GM04504 (cell line): ENCODE data around the gene CD300LG.
"Not testable (repeated sequence)": the region's sequence is repeated elsewhere in the genome, so short reads cannot be mapped to it uniquely, and the experiment has no call there.

Experiments used
- DNase-seq: peaks from one replicate; pipeline ENCODE4 v3.0.0-alpha.2; 2012; ENCODE audit warnings: low read depth

The CD300LG gene

GRCh38 chr17:43855061-43855460 is 8.1 kb downstream of the CD300LG start:
- DNase-seq: no peak

DNA sequence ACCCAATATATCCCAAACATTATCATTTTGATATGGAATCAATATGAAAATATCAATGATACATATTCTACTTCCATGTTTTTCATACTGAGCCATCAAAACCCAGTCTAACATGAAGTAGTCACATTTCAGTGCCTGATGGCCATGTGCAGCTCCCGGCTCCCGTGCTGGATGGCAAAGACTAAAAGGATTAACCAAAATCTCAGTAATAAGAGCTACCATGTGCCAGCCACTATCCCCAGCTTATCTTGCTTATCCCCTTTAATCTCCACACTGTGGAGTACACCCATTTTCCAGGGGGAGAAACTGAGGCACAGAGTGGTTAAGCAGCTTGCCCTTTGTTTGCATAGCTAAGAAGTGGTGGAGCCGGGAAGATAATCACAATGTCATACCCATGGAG is 9.2 kb downstream of the CD300LG start:
- no peak for DNase-seq

- no peak for DNase-seq
These were observed 10.2 kb downstream of the CD300LG start for GRCh38 chr17:43857141-43857540.

DNA sequence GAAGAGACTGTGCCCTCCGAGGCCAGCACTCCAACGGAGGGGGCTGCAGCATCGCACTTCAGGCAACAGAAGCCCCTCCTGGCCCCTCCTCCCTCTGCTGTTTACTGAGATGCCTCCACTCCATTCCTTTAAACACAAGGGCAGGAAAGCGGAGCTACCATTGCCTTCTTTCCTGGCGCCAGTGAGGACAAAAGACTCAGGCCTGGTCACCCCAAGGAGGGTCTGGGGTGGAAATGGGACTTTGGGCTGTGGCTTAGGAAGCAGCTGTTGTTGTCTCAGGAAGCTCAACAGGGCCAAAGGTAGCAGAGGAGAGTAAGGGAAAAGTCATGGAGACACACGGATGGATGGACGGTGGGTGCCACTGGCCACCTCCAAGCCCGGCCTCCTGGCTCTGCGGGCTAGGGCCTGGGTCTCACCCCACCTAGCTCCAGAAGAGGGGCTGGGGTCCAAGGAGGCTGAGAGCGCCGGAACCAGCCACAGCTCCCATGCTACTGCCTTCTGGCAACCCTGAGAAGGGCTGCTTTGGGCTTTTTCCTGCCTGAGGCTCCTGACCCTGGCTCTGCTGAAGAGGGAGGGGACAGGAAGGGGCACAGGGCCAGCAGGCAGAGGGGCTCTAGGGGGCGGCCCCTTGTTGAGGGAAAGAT is 11.1 kb downstream of the CD300LG start:
- no peak for DNase-seq

GRCh38 chr17:43860077-43860725 is 13.2 kb downstream of the CD300LG start:
- no peak for DNase-seq

- no peak for DNase-seq
These were observed 14.1 kb downstream of the CD300LG start for GRCh38 chr17:43860927-43861622.

DNA sequence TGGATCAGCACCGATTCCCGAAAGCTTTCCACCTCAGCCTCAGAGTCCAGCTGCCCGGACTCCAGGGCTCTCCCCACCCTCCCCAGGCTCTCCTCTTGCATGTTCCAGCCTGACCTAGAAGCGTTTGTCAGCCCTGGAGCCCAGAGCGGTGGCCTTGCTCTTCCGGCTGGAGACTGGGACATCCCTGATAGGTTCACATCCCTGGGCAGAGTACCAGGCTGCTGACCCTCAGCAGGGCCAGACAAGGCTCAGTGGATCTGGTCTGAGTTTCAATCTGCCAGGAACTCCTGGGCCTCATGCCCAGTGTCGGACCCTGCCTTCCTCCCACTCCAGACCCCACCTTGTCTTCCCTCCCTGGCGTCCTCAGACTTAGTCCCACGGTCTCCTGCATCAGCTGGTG is 15.0 kb downstream of the CD300LG start:
- no peak for DNase-seq

GRCh38 chr17:43864161-43864984 is 17.4 kb downstream of the CD300LG start:
- DNase-seq: no peak

DNA sequence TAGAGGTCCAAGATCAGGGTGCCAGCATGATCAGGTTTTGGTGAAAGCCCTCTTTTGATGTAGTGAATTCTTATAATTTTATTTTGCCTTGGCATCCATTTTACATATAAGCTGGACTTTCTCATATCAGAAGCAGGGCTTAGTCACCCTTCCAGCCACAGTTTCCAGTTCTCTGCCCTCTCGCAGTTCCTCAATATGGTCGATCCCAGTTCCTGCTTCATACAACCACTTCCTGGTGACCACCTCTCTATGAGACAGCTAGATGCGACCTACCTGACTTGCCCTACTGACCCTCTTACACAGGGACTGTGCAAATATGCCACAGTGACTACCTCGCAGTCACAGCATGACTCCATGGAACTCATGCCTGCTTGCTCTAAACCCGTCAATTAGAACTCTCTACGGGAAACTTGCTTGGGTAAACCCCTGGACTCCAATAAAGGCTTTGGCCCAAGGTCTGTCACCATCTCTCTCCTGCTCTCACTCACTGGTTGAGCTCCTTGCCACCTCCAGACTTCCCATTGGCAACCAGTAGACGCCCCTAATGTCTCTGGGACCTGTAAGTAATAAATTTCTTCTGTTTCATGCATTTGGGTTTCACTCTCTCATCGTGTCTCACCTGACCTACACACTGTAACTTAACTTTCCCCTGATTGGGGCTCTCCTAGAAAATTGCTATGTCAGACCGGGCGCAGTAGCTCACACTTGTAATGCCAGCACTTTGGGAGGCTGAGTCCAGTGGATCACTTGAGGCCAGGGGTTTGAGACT is 21.4 kb downstream of the CD300LG start:
- no peak for DNase-seq

- DNase-seq: not testable (repeated sequence)
These were observed 22.1 kb downstream of the CD300LG start for GRCh38 chr17:43869031-43869430.

DNA sequence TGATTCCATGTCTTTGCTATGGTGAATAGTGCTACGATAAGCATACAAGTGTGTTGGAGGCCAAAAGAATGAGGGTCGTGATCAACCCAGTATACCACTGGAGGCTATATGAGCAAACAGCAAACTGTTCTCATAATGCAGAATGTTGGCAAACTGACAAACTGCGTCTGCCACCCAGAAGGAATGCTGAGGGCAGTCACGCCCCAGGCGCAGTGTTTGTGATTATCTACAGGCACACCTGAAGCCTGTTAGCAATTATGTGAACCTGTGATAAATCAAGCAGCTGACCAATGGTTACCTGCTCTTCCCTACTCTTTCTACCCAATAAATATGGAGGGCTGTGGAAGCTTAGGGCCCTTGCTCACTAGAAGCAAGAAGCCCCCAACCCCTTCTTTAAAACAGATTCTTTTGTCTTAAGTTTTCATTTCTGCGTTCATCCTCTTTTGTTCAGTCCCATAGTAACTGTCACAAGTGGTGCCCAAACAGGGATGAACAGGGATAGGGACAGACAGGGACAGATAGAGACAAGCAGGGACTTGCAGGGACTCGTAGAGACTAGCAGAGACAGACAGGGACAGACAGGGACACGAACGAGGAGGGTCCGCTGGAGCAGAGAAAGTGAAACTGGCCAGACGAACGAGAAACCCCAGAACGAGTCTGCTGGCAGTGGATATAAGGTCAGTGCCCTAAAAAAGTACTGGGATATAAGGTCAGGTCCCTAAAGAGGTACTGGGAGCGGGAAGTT is 25.1 kb downstream of the CD300LG start:
- DNase-seq: no peak

GRCh38 chr17:43873091-43873490 is 26.1 kb downstream of the CD300LG start:
- DNase-seq: no peak

DNA sequence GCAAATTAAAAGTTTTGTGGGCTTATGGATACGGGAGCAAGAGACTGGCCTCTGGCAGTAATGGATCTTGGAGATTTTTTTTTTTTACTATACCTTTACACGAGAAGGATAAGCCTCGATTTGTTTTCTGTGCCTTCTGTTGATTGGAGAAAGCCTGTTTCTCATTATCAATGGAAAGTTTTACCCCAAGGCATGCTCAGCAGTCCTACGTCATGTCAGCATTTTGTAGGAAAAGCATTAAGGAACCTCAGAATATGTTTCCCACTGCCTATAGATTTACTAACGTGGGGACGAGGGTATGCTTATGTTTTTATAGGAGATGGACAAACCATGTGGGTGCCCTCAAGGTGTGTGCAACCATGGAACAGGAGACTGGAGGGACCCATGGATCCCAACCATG is 26.8 kb downstream of the CD300LG start:
- no peak for DNase-seq

- no peak for DNase-seq
These were observed 27.3 kb downstream of the CD300LG start for GRCh38 chr17:43874293-43874692.

- DNase-seq: no peak
These were observed 28.6 kb downstream of the CD300LG start for GRCh38 chr17:43875476-43876147.

DNA sequence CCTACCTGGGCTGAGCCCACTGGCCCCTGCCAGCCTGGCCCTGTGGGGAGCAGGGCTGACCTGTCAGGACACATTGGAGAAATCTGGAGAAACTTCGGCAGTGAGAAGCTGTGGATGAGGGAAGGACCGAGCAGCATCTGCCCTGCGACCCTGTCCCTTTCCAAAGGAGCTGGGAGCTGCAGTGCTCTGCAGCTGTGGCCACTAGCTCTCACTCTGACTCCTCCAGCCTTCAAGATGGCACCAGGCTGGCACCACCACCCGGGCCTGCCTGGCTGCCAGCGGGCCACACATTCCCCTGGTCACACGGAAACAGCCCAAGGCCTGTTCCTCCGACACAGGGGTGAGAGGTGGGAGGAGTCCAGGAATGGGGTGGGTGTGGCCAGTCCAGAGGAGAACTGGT is 30.1 kb downstream of the CD300LG start:
- no peak for DNase-seq

DNA sequence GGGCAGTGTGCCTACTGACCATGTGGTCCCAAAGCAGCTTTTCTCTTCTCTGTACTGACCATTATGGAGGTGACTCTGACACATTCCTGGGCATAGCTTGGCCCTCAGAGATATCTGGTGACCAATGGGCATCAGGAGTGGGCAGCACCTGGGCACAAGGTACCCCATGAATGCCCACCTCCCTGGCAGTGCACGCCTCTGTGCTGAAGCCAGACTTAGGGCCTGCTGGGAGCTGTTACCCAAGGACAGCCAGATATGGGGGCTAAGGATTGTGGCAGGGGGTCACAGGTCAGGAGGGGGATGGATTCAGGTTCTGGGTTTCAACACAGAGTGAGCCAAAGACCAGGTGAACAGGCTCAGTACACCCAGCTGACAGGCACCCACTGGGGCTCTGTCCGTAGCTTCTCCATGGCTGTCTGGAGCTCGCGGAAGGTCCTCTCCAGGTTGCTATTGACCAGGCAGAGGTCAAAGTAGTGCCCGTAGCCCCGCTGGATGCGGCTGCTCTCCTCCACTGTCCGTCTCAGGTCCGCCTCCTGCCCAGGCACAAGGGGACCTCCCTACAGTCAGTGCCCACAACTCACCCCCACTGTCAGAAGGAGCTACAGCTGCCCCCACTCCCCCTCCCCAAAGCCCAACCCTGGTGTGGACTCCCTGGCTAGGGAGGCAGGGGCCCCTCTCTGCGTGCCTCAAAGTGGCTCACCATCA is 30.6 kb downstream of the CD300LG start:
- no peak for DNase-seq

- peak; percentile 77 for DNase-seq
These were observed 31.5 kb downstream of the CD300LG start for GRCh38 chr17:43878260-43879175.
